ENCODE data around the gene NR2C1.

- TF ChIP-seq CTCF (IDR thresholded peaks at IDR 0.05) = no peak
- no peak for TF ChIP-seq EP300 (IDR thresholded peaks at IDR 0.05)
These were observed 1.3 kb upstream of the NR2C1 start for GRCh38 chr12:95074766-95075165.
